Effector memory CD8-positive, alpha-beta T cell (primary cell): ENCODE measurements around the gene GABRG3.

Source experiments
- ATAC-seq: fragments of 150-1000 bp; cut with Tn5 transposase; replicated peaks from 2 replicates; pipeline ENCODE4 v1.10.0; 2021; ENCODE audit warnings: mild to moderate bottlenecking, moderate library complexity
- DNase-seq, 3 experiments: peaks; one replicate each; pipeline ENCODE4 v3.0.0; 2021
- H3K27ac Mint-ChIP-seq, 2 donors: one replicate each; pipeline ENCODE4 v1.8.0; 2022; ENCODE audit warnings: mild to moderate bottlenecking in 2 of 2, mixed read lengths in 2 of 2, moderate library complexity in 2 of 2
- H3K27me3 Mint-ChIP-seq, 2 donors: one replicate each; pipeline ENCODE4 v1.8.0; 2022; ENCODE audit warnings: mixed read lengths in 2 of 2
- H3K36me3 Mint-ChIP-seq: one replicate; pipeline ENCODE4 v1.8.0; 2022; ENCODE audit warnings: mild to moderate bottlenecking, moderate library complexity, mixed read lengths; ENCODE audit not compliant: insufficient read depth
- H3K4me1 Mint-ChIP-seq, 2 donors: one replicate each; pipeline ENCODE4 v1.8.0; 2022; ENCODE audit warnings: low read depth in 2 of 2, mixed read lengths in 2 of 2
- H3K4me3 Mint-ChIP-seq, 2 donors: one replicate each; pipeline ENCODE4 v1.8.0; 2022; ENCODE audit warnings: mild to moderate bottlenecking in 2 of 2, mixed read lengths in 2 of 2, moderate library complexity in 2 of 2
- H3K9me3 Mint-ChIP-seq, 2 donors: one replicate each; pipeline ENCODE4 v1.8.0; 2022; ENCODE audit warnings: mixed read lengths in 2 of 2

GABRG3 gene

DNA sequence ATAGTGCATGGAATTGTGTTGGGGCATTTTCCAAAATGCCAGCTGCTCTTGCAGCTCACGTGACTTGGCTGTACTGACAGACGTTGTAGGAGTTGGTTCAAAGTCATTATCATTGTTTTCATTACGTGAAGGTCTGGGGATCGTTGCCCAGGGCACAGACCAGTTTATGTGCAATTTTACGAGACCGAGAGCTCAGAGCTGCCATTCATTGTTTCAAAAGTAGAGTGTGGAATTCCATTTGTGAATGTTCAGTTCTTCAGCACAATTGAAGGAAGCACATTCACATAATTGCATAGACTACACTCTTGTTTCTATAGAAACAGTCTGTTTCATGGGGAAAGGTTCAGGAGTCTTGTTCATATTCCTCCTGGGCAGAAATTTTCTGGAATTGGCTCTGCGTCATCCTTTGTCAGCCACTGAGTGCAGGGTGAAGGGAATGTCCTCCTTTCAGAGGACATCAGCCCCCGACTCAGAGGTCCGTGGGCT lies 54.5 kb downstream of the GABRG3 start:
- ATAC-seq (no peak), DNase-seq (no peak)
- no peak overlapping the region for H3K27ac Mint-ChIP-seq

GRCh38 chr15:27027229-27027628 lies 56.2 kb downstream of the GABRG3 start:
- DNase-seq, result no peak
- Mint-ChIP-seq H3K36me3 (no peaks in the 10 kb centered on the region), H3K4me3 (no peak overlapping the region), H3K27me3 (no peaks in the 10 kb centered on the region), H3K9me3 (peaks cover 10 to 11% of the 10 kb centered on the region in 2 donors), H3K27ac (no peak overlapping the region), H3K4me1 (no peaks in the 10 kb centered on the region)
- ATAC-seq, result no peak

More for the DNA sequence above, 54.5 kb downstream of the GABRG3 start:
- Mint-ChIP-seq H3K27me3 (no peaks in the 10 kb centered on the region), H3K9me3 (peaks cover 11% of the 10 kb centered on the region in 2 donors), H3K36me3 (no peaks in the 10 kb centered on the region), H3K4me3 (no peak overlapping the region), H3K4me1 (no peaks in the 10 kb centered on the region)

DNA sequence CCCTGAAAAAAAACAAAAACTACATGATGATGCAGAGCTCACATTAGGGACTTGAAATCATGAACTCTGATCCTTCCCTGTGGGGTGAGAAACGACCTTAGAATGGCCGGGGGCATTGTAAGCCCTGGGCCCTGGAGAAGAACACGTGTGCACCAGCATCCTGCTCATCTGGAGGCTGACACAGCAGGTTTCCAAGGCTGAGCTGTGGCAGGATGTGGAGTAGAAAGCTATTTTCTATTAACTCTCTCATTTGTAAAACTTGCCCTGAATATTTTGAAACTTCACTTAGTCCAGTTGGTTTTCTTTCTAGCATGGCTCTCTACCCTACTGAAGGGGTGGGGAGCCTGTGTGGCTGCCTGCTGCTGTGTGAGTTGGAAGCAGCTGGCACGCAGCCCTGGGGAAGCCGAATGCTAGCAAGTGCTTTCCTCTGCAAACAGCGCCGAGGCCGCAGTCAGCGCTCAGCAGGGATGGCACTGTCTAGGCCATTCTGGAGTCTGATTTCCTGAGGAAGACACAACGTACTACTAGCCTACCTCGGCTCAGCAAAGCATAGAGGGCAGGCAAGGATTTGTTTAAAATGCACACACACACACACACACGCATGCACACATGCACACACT lies 58.0 kb downstream of the GABRG3 start:
- H3K36me3 Mint-ChIP-seq, result no peaks in the 10 kb centered on the region
- H3K9me3 Mint-ChIP-seq, result peaks cover 8 to 11% of the 10 kb centered on the region in 2 donors
- H3K27me3 Mint-ChIP-seq, result no peaks in the 10 kb centered on the region
- H3K27ac Mint-ChIP-seq, result no peak overlapping the region
- no peak overlapping the region for H3K4me3 Mint-ChIP-seq
- ATAC-seq, result no peak
- H3K4me1 Mint-ChIP-seq, result no peaks in the 10 kb centered on the region
- DNase-seq, result no peak

DNA sequence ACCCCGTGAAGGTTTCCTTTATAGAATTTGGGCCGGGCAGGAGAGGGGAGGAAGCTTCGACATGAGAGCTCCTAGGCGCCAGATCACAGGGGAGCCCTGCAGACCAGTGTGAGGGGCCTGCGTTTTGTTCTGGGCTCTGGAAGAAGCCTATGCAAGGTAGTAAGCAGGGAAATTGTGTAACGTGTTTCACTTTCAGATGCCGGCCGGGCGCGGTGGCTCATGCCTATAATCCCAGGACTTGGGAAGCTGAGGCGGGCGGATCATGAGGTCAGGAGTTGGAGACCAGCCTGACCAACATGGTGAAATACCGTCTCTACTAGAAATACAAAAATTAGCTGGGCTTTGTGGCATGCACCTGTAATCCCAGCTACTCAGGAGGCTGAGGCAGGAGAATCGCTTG lies 65.2 kb downstream of the GABRG3 start:
- ATAC-seq (no peak), DNase-seq (no peak)
- Mint-ChIP-seq H3K4me3 (no peak overlapping the region), H3K27ac (no peak overlapping the region), H3K36me3 (no peaks in the 10 kb centered on the region), H3K4me1 (no peaks in the 10 kb centered on the region), H3K9me3 (peaks cover 7 to 21% of the 10 kb centered on the region in 2 donors), H3K27me3 (no peaks in the 10 kb centered on the region)

DNA sequence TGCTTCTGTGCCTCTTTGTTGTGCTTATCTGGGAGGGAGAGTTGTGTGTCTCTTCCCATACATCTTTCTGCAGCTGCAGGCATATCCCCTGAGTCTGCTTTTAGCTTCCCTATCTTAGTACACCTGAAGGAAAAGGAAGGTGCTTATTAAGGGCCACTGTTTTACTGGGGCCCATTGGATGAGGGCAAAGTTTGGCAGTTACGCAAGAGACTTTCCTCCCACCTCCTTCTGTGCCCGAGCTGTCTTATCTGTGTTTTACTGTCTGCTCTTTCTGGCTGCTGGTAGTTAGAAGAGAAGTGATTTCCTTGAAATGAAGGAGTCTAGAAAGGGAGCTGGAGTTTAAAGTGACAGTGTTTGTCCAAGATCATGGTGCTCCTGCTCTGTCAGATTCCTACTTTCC lies 66.5 kb downstream of the GABRG3 start:
- H3K27me3 Mint-ChIP-seq, result no peaks in the 10 kb centered on the region
- ATAC-seq (no peak), DNase-seq (no peak)
- no peak overlapping the region for H3K4me3 Mint-ChIP-seq
- H3K27ac Mint-ChIP-seq, result no peak overlapping the region
- H3K9me3 Mint-ChIP-seq, result peaks cover 12 to 19% of the 10 kb centered on the region in 2 donors
- H3K4me1 Mint-ChIP-seq, result no peaks in the 10 kb centered on the region
- no peaks in the 10 kb centered on the region for H3K36me3 Mint-ChIP-seq

GRCh38 chr15:27039152-27039551 lies 68.2 kb downstream of the GABRG3 start:
- H3K4me1 Mint-ChIP-seq, result no peaks in the 10 kb centered on the region
- ATAC-seq, result no peak
- H3K36me3 Mint-ChIP-seq, result no peaks in the 10 kb centered on the region
- peaks cover 13 to 23% of the 10 kb centered on the region in 2 donors for H3K9me3 Mint-ChIP-seq
- no peak for DNase-seq
- no peak overlapping the region for H3K4me3 Mint-ChIP-seq
- no peak overlapping the region for H3K27ac Mint-ChIP-seq
- no peaks in the 10 kb centered on the region for H3K27me3 Mint-ChIP-seq

DNA sequence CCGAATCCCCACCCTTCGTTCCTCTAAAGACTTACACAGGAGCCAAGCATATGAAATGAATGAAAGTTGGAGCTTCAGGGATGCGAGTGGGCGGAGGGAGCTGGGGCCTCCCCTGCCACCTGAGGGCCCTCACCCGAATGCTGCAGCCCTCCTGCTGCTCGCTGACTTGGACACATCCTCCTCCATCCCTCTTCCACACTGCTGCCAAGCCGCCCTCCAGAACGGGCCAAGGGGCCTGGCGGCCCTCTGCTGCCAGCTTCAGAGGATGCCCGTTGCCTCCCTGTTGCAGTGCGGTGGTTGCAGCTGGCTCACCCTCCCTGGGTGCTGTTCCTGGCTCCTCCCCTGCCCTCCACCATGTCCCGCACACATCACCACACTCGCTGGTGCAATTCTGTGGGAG lies 71.2 kb downstream of the GABRG3 start:
- DNase-seq (no peak), ATAC-seq (no peak)
- no peaks in the 10 kb centered on the region for H3K36me3 Mint-ChIP-seq
- peaks cover 14 to 19% of the 10 kb centered on the region in 2 donors for H3K9me3 Mint-ChIP-seq
- H3K4me1 Mint-ChIP-seq, result no peaks in the 10 kb centered on the region
- H3K27ac Mint-ChIP-seq, result no peak overlapping the region
- H3K4me3 Mint-ChIP-seq, result no peak overlapping the region
- no peaks in the 10 kb centered on the region for H3K27me3 Mint-ChIP-seq

DNA sequence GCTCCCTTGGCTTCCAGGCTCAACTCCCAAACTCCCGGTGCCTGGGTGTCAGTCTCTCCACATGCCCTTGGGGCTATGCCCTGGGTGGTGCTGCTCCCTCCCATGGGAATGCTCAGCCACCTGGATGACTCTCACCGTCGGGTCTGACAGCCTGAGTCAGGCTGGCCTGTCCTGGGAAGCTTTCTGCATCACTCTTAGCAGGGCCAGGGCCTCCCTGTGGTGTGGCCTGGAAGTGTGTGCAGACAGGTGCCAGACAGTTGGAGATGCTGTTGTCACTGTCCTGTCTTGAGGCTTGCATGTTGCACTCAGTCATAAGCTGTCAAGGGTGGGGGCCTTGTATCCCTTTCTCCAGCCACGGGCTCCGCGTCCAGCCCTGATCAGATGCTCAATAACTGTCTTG lies 71.7 kb downstream of the GABRG3 start:
- H3K4me1 Mint-ChIP-seq, result no peaks in the 10 kb centered on the region

DNA sequence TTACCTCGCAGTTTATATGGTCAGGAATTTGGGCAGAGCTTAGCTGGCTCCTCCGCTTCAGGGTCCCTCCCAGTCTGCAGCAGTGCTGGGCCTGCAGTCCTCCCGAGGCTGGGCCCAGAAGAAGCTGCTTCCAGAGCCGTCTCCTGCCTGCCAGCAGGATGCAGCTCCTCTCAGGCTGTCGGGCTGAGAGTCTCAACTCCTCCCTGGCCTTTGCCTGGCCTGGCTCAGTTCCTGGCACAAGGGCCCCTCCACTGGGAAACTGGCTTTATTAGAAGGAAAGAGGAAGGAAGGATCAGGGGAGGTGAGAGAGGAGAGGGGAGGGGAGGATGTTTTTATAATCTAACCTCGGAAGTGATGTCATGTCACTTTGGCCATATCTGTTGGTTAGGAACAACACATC lies 72.8 kb downstream of the GABRG3 start:
- no peak for DNase-seq
- Mint-ChIP-seq H3K27me3 (no peaks in the 10 kb centered on the region), H3K4me3 (no peak overlapping the region), H3K27ac (no peak overlapping the region), H3K36me3 (no peaks in the 10 kb centered on the region), H3K9me3 (peaks cover 14 to 20% of the 10 kb centered on the region in 2 donors), H3K4me1 (no peaks in the 10 kb centered on the region)
- no peak for ATAC-seq

More for the DNA sequence above, 71.7 kb downstream of the GABRG3 start:
- ATAC-seq (no peak), DNase-seq (no peak)
- peaks cover 14 to 19% of the 10 kb centered on the region in 2 donors for H3K9me3 Mint-ChIP-seq
- H3K27ac Mint-ChIP-seq, result no peak overlapping the region
- H3K27me3 Mint-ChIP-seq, result no peaks in the 10 kb centered on the region
- H3K4me3 Mint-ChIP-seq, result no peak overlapping the region
- no peaks in the 10 kb centered on the region for H3K36me3 Mint-ChIP-seq

- H3K36me3 Mint-ChIP-seq, result no peaks in the 10 kb centered on the region
- ATAC-seq, result no peak
- peaks cover 19 to 21% of the 10 kb centered on the region in 2 donors for H3K9me3 Mint-ChIP-seq
- H3K4me1 Mint-ChIP-seq, result no peaks in the 10 kb centered on the region
- no peak overlapping the region for H3K27ac Mint-ChIP-seq
- DNase-seq, result no peak
- no peak overlapping the region for H3K4me3 Mint-ChIP-seq
- H3K27me3 Mint-ChIP-seq, result no peaks in the 10 kb centered on the region
Observed at GRCh38 chr15:27045796-27046195, 74.8 kb downstream of the GABRG3 start.

DNA sequence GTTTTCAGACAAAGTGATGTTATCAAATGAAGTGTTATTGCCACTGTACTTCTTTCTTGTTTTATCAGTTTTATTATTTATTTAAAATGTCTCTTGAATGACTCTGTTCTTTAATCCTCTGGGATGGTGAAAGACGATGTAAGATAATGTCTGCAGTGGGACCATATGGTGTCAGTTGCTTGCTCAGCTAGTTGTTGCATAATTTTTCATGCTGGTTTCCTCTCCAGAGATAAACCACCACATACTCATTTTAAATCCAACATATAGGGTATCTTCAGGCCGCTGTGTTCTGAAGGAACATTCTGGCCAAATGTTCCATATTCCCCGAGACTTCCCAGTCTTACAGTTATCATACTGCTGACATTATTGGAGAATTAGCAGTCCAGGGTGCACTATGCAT lies 75.9 kb downstream of the GABRG3 start:
- H3K27ac Mint-ChIP-seq, result no peak overlapping the region
- no peaks in the 10 kb centered on the region for H3K36me3 Mint-ChIP-seq
- ATAC-seq (no peak), DNase-seq (no peak)
- no peak overlapping the region for H3K4me3 Mint-ChIP-seq
- H3K9me3 Mint-ChIP-seq, result peaks cover 16 to 21% of the 10 kb centered on the region in 2 donors
- H3K27me3 Mint-ChIP-seq, result no peaks in the 10 kb centered on the region
- no peaks in the 10 kb centered on the region for H3K4me1 Mint-ChIP-seq

GRCh38 chr15:27050163-27050562 lies 79.2 kb downstream of the GABRG3 start:
- Mint-ChIP-seq H3K36me3 (no peaks in the 10 kb centered on the region), H3K27me3 (no peaks in the 10 kb centered on the region), H3K27ac (no peak overlapping the region), H3K9me3 (peaks cover 11 to 35% of the 10 kb centered on the region in 2 donors), H3K4me1 (no peaks in the 10 kb centered on the region), H3K4me3 (no peak overlapping the region)
- no peak for DNase-seq
- ATAC-seq, result no peak

DNA sequence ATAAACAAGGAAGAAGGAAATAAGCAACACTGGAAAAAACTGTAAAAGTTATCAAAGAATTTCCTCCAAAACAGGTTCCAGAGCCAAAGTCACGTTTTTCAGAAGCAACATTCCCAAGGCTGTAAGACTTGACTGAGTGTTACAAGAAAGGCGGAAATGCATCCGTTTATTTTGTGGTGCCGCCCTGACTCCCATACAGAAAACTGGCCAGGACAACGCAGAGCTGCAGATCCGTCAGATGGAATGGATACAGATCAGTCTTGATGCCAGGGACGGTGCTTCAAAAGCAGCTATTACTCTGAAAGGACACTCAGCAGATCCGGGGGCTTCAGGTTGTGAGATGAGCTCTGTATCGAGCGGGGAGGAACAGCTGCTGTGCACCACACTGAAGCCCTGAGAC lies 83.4 kb downstream of the GABRG3 start:
- no peak for DNase-seq

DNA sequence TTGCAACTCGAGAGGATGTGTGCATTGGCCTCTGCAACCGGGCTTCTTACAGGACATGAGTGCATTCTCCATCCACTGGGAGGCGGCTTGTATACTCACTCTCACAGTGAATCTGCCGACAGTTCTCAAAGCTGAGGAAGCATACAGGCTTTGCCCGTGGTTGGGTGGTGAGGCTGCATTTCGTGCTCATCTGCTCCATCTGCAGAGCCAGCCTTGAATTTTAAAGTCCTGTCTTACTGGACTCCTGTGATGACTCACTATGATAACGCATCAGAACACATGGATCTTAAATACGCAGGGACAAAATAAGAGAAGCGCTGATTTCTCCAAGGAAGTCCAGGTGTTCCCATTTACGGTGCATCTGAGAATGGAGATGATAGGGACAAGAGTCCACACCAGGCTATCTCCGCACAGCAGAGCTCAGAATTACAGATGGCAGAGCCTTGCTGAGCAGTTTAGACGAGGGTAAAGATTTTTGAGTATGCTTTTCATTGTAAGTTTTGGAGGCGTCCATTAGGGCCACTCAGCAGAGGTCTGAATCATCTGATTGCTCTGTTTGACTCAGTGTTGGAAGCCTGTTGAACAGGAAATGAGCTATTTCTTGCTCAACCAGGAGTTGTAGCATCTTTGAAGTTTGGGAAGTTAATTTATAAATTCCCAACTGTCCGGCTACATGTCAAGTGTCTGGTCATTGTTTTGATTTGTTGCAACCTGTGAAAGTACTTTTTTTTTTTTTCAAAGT lies 87.1 kb downstream of the GABRG3 start:
- Mint-ChIP-seq H3K36me3 (no peaks in the 10 kb centered on the region), H3K9me3 (peaks cover 11 to 21% of the 10 kb centered on the region in 2 donors), H3K27me3 (no peaks in the 10 kb centered on the region), H3K4me3 (no peak overlapping the region), H3K27ac (no peak overlapping the region), H3K4me1 (no peaks in the 10 kb centered on the region)
- no peak for DNase-seq
- no peak for ATAC-seq

More for the DNA sequence above, 83.4 kb downstream of the GABRG3 start:
- peaks cover 7 to 22% of the 10 kb centered on the region in 2 donors for H3K9me3 Mint-ChIP-seq
- no peak overlapping the region for H3K4me3 Mint-ChIP-seq
- H3K27ac Mint-ChIP-seq, result no peak overlapping the region
- H3K36me3 Mint-ChIP-seq, result no peaks in the 10 kb centered on the region
- ATAC-seq, result no peak
- no peaks in the 10 kb centered on the region for H3K4me1 Mint-ChIP-seq
- H3K27me3 Mint-ChIP-seq, result no peaks in the 10 kb centered on the region
